ENCODE results near the gene WWTR1.

The WWTR1 gene

GRCh38 chr3:149567381-149567780 is 90.4 kb downstream of the WWTR1 start:
- Histone ChIP-seq H3K4me3 (ENCODE audit: low read depth, low read length) (no peak overlapping the region), H3K27me3 (replicated peaks) (no peaks in the 10 kb centered on the region), H3K36me3 (replicated peaks) (peaks cover 27% of the 10 kb centered on the region), H3K27ac (no peak overlapping the region)
- no peak for TF ChIP-seq CTCF (IDR thresholded peaks at IDR 0.05; ENCODE audit: low read depth, low read length, missing control alignments)
- no peak for DNase-seq
- in situ Hi-C loops (cut with HindIII; ENCODE audit: low pct_ligation_motif_present, low sequenced_read_pairs) = no loop called here

GRCh38 chr3:149566292-149566975 is 91.4 kb downstream of the WWTR1 start:
- Histone ChIP-seq H3K27me3 (replicated peaks) (no peaks in the 10 kb centered on the region), H3K27ac (no peak overlapping the region), H3K4me3 (ENCODE audit: low read depth, low read length) (no peak overlapping the region), H3K36me3 (replicated peaks) (peaks cover 22% of the 10 kb centered on the region)
- TF ChIP-seq CTCF (IDR thresholded peaks at IDR 0.05; ENCODE audit: low read depth, low read length, missing control alignments) = no peak
- DNase-seq = no peak
- in situ Hi-C loops (cut with HindIII; ENCODE audit: low pct_ligation_motif_present, low sequenced_read_pairs) = no loop called here

GRCh38 chr3:149564079-149564478 is 93.7 kb downstream of the WWTR1 start:
- in situ Hi-C loops (cut with HindIII; ENCODE audit: low pct_ligation_motif_present, low sequenced_read_pairs) = no loop called here
- no peak for TF ChIP-seq CTCF (IDR thresholded peaks at IDR 0.05; ENCODE audit: low read depth, low read length, missing control alignments)
- Histone ChIP-seq H3K4me3 (ENCODE audit: low read depth, low read length) (no peak overlapping the region), H3K27ac (no peak overlapping the region), H3K36me3 (replicated peaks) (peaks cover 7% of the 10 kb centered on the region), H3K27me3 (replicated peaks) (no peaks in the 10 kb centered on the region)
- no peak for DNase-seq

- no peak for TF ChIP-seq CTCF (IDR thresholded peaks at IDR 0.05; ENCODE audit: low read depth, low read length, missing control alignments)
- in situ Hi-C loops (cut with HindIII; ENCODE audit: low pct_ligation_motif_present, low sequenced_read_pairs) = no loop called here
- DNase-seq = no peak
- Histone ChIP-seq H3K27ac (no peak overlapping the region), H3K4me3 (ENCODE audit: low read depth, low read length) (no peak overlapping the region), H3K36me3 (replicated peaks) (peaks cover 7% of the 10 kb centered on the region), H3K27me3 (replicated peaks) (no peaks in the 10 kb centered on the region)
Measured at GRCh38 chr3:149563114-149563513, 94.7 kb downstream of the WWTR1 start.

- TF ChIP-seq CTCF (IDR thresholded peaks at IDR 0.05; ENCODE audit: low read depth, low read length, missing control alignments) = no peak
- no peak for DNase-seq
- Histone ChIP-seq H3K4me3 (ENCODE audit: low read depth, low read length) (no peak overlapping the region), H3K36me3 (replicated peaks) (peaks cover 4% of the 10 kb centered on the region), H3K27ac (no peak overlapping the region), H3K27me3 (replicated peaks) (no peaks in the 10 kb centered on the region)
- in situ Hi-C loops (cut with HindIII; ENCODE audit: low pct_ligation_motif_present, low sequenced_read_pairs) = no loop called here
Measured at GRCh38 chr3:149560617-149561016, 97.2 kb downstream of the WWTR1 start.

GRCh38 chr3:149560001-149560400 is 97.8 kb downstream of the WWTR1 start:
- no peak for DNase-seq
- Histone ChIP-seq H3K4me3 (ENCODE audit: low read depth, low read length) (no peak overlapping the region), H3K27me3 (replicated peaks) (no peaks in the 10 kb centered on the region), H3K27ac (no peak overlapping the region), H3K36me3 (replicated peaks) (peaks cover 4% of the 10 kb centered on the region)
- in situ Hi-C loops (cut with HindIII; ENCODE audit: low pct_ligation_motif_present, low sequenced_read_pairs) = no loop called here
- TF ChIP-seq CTCF (IDR thresholded peaks at IDR 0.05; ENCODE audit: low read depth, low read length, missing control alignments) = no peak

Data from brain microvascular endothelial cell (primary cell).